Neural progenitor cell (in vitro differentiated cells): ENCODE data around the gene LARGE1.

Experiments
- CTCF ChIP-seq: fragments of 200-600 bp; sonication (generic); IDR thresholded peaks from 2 replicates; pipeline ENCODE4 v1.5.1; 2017; ENCODE audit warnings: antibody characterized with exemption, mild to moderate bottlenecking
- EZH2 ChIP-seq: fragments of 200-600 bp; sonication (generic); IDR thresholded peaks from 2 replicates; pipeline ENCODE4 v1.6.1; 2017; ENCODE audit warnings: antibody characterized with exemption, mild to moderate bottlenecking, moderate library complexity

- TF ChIP-seq CTCF = no peak
- TF ChIP-seq EZH2 = no peak
These were observed 342.3 kb downstream of the LARGE1 start for GRCh38 chr22:33577862-33578411.
